Endothelial cell of umbilical vein (primary cell): ENCODE results near the gene FBXO27.

Experiments used
- CTCF ChIP-seq, 2 donors: IDR thresholded peaks; 1 replicate in 1 of 2; 2 replicates in 1 of 2; pipeline ENCODE4 v1.5.1; 2011; ENCODE audit warnings: low read length in 2 of 2, mild to moderate bottlenecking in 2 of 2, moderate library complexity in 2 of 2, control low read depth in 1 of 2, inconsistent platforms in 1 of 2, low read depth in 1 of 2; ENCODE audit not compliant: insufficient read depth in 1 of 2; ENCODE audit errors: extremely low read depth in 1 of 2
- EZH2 ChIP-seq: IDR thresholded peaks from 2 replicates; pipeline ENCODE4 v1.6.1; 2012; ENCODE audit warnings: borderline replicate concordance, low read depth, mild to moderate bottlenecking, moderate library complexity, low read length, inconsistent platforms; ENCODE audit not compliant: severe bottlenecking

- TF ChIP-seq EZH2: no peak
- TF ChIP-seq CTCF (IDR thresholded peaks at IDR 0.05; ENCODE audit: extremely low read depth in 1 of 2, insufficient read depth in 1 of 2, low read depth in 1 of 2, low read length in 2 of 2): no peak
These were observed 27.8 kb upstream of the FBXO27 start for GRCh38 chr19:39060171-39060570.
